HG02885 (cell line): ENCODE measurements around the gene LMBRD1.

ENCODE experiments used
- ATAC-seq: cut with Tn5 transposase; IDR thresholded peaks from one replicate; pipeline ENCODE4 v1.9.1; 2021; ENCODE audit warnings: mild to moderate bottlenecking; ENCODE audit not compliant: unreplicated experiment, poor library complexity

LMBRD1 gene

GRCh38 chr6:69663215-69663614 lies 133.6 kb downstream of the LMBRD1 start:
- ATAC-seq = peak; percentile 69

GRCh38 chr6:69650703-69651102 lies 146.1 kb downstream of the LMBRD1 start:
- ATAC-seq = no peak

GRCh38 chr6:69647726-69648125 lies 149.1 kb downstream of the LMBRD1 start:
- ATAC-seq = no peak

GRCh38 chr6:69643688-69644087 lies 153.1 kb downstream of the LMBRD1 start:
- no peak for ATAC-seq

GRCh38 chr6:69632932-69633331 lies 163.9 kb downstream of the LMBRD1 start:
- no peak for ATAC-seq

GRCh38 chr6:69631552-69632346 lies 165.1 kb downstream of the LMBRD1 start:
- ATAC-seq = peak; percentile 75

GRCh38 chr6:69630767-69631166 lies 166.0 kb downstream of the LMBRD1 start:
- no peak for ATAC-seq

- no peak for ATAC-seq
Observed at GRCh38 chr6:69627625-69628024, 169.2 kb downstream of the LMBRD1 start.

GRCh38 chr6:69624944-69625343 lies 171.9 kb downstream of the LMBRD1 start:
- no peak for ATAC-seq
